A549 (cell line): ENCODE data around the gene GALNT14.

ENCODE experiments used
- CHD4 ChIP-seq: fragments of 200-600 bp; sonication (generic); IDR thresholded peaks from 2 replicates; pipeline ENCODE4 v1.6.1; 2016; ENCODE audit warnings: antibody characterized with exemption, mild to moderate bottlenecking, borderline replicate concordance
- CTCF ChIP-seq: fragments of >200 bp; sonication (Bioruptor Twin); formaldehyde crosslinking; IDR thresholded peaks from 3 replicates; pipeline ENCODE4 v1.5.1; 2016
- HOXB13 ChIP-seq: fragments of 250-450 bp; sonication (Bioruptor Pico); IDR thresholded peaks from 2 replicates; pipeline ENCODE4 v1.5.0; 2020; ENCODE audit warnings: low read depth, mild to moderate bottlenecking, moderate library complexity
- KDM5A ChIP-seq: fragments of 200-600 bp; sonication (generic); IDR thresholded peaks from 2 replicates; pipeline ENCODE4 v1.6.1; 2016; ENCODE audit warnings: antibody characterized with exemption, mild to moderate bottlenecking
- MYC ChIP-seq: IDR thresholded peaks from 2 replicates; pipeline ENCODE4 v1.6.1; 2012; ENCODE audit warnings: mild to moderate bottlenecking, inconsistent platforms, low read length, improper control_type of control experiment, borderline replicate concordance
- POLR2A ChIP-seq: IDR thresholded peaks from 2 replicates; pipeline ENCODE4 v1.6.1; 2012; ENCODE audit warnings: mild to moderate bottlenecking, low read length
- RAD21 ChIP-seq, 2 experiments: fragments of >200 bp in 1 of 2; sonication (Bioruptor Twin) in 1 of 2; formaldehyde crosslinking in 1 of 2; IDR thresholded peaks in 1 of 2; conservative IDR thresholded peaks in 1 of 2; 2 replicates in 1 of 2; 3 replicates in 1 of 2; pipeline ENCODE4 v1.6.1; 2012 to 2018; ENCODE audit warnings: inconsistent platforms in 1 of 2
- REST ChIP-seq: fragments of 200-600 bp; sonication (generic); IDR thresholded peaks from 2 replicates; pipeline ENCODE4 v1.6.1; 2016; ENCODE audit warnings: antibody characterized with exemption, mild to moderate bottlenecking, moderate library complexity
- TF ChIP-seq, protein P1 (sequence below): IDR thresholded peaks from 2 replicates; pipeline ENCODE4 v1.6.1; 2012

DNA sequence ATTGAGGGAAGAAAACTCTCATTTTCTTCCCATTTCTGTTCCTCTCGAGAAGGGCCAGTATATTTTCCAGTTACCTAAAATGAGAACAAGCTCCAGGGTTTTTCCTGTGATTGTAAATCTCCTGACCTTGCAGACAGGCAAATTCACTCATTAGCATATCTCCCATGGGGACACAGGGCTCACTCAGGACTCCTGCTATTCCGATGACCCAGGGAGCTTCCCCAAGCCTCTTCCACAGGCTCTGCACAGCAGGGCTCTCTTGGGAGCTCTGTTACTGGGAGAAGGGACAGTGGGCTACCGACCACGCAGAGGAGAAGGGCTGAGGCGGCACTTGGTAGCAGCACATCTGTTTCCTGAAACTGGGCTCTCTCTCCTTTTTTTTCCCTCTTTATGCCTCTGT, 195.8 kb downstream of the GALNT14 start:
- TF ChIP-seq MYC: no peak
- TF ChIP-seq, protein P1, sequence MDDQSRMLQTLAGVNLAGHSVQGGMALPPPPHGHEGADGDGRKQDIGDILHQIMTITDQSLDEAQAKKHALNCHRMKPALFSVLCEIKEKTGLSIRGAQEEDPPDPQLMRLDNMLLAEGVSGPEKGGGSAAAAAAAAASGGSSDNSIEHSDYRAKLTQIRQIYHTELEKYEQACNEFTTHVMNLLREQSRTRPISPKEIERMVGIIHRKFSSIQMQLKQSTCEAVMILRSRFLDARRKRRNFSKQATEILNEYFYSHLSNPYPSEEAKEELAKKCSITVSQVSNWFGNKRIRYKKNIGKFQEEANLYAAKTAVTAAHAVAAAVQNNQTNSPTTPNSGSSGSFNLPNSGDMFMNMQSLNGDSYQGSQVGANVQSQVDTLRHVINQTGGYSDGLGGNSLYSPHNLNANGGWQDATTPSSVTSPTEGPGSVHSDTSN: no peak
- no peak for TF ChIP-seq CTCF
- TF ChIP-seq POLR2A: no peak
- no peak for TF ChIP-seq REST
- TF ChIP-seq RAD21 (conservative IDR thresholded peaks at IDR 0.05 in 1 of 2, IDR thresholded peaks at IDR 0.05 in 1 of 2): no peak
- no peak for TF ChIP-seq CHD4
- TF ChIP-seq KDM5A: no peak
- TF ChIP-seq HOXB13 (CRISPR knock-in tag): no peak
